K562 (cell line): Measurements from ENCODE around the gene EPHX1. TPM values are rescaled to one million over a fixed set of nuclear protein-coding genes. Genes with fewer than 3 reads are reported as not detected.
A peak's percentile ranks its signal among the peaks of the same experiment; 100 is the strongest.

ENCODE experiments used
- CTCFL ChIP-seq: IDR thresholded peaks from 2 replicates; pipeline ENCODE4 v1.6.1; 2011; ENCODE audit warnings: borderline replicate concordance, low read depth, mild to moderate bottlenecking, moderate library complexity, low read length; ENCODE audit not compliant: insufficient read depth, poor library complexity, severe bottlenecking
- DLX4 ChIP-seq: fragments of 250-450 bp; sonication (Bioruptor Pico); IDR thresholded peaks from 2 replicates; pipeline ENCODE4 v1.6.1; 2021; ENCODE audit warnings: mild to moderate bottlenecking
- ERF ChIP-seq: fragments of 450-650 bp; formaldehyde crosslinking; IDR thresholded peaks from 2 replicates; pipeline ENCODE4 v1.4.0; 2020; ENCODE audit warnings: mild to moderate bottlenecking, mixed read lengths
- EWSR1 ChIP-seq: fragments of 450-650 bp; IDR thresholded peaks from 2 replicates; pipeline ENCODE4 v1.6.1; 2018; ENCODE audit warnings: borderline replicate concordance, mild to moderate bottlenecking, low read depth, moderate library complexity; ENCODE audit not compliant: partially characterized antibody
- FOS ChIP-seq: IDR thresholded peaks from 3 replicates; pipeline ENCODE4 v1.6.1; 2011; ENCODE audit not compliant: insufficient read length; ENCODE audit errors: extremely low read depth
- KDM2B ChIP-seq: fragments of 250-450 bp; sonication (Bioruptor Pico); IDR thresholded peaks from 2 replicates; pipeline ENCODE4 v1.8.0; 2021; ENCODE audit warnings: mild to moderate bottlenecking, moderate library complexity
- MNT ChIP-seq, 2 experiments: fragments of 450-650 bp; conservative IDR thresholded peaks; 2 replicates each; pipeline ENCODE4 v1.6.1; 2017; ENCODE audit warnings: mild to moderate bottlenecking in 2 of 2, moderate library complexity in 2 of 2
- NUFIP1 ChIP-seq: fragments of 450-650 bp; IDR thresholded peaks from 2 replicates; pipeline ENCODE4 v1.6.1; 2018; ENCODE audit not compliant: partially characterized antibody
- PHF8 ChIP-seq: fragments of 200-600 bp; sonication (generic); IDR thresholded peaks from 2 replicates; pipeline ENCODE4 v1.6.1; 2012; ENCODE audit warnings: mixed run types, mild to moderate bottlenecking, inconsistent platforms, low read length, moderate library complexity, borderline replicate concordance
- POLR2AphosphoS5 ChIP-seq: IDR thresholded peaks from 2 replicates; pipeline ENCODE4 v1.6.1; 2011; ENCODE audit warnings: mild to moderate bottlenecking, low read depth, low read length, moderate library complexity; ENCODE audit not compliant: control insufficient read depth, insufficient read depth
- PURB ChIP-seq: sonication (generic); formaldehyde crosslinking; IDR thresholded peaks from 2 replicates; pipeline ENCODE4 v1.9.0; 2021; ENCODE audit warnings: low read depth, mild to moderate bottlenecking, missing genetic modification reagents
- RBM39 ChIP-seq: fragments of 200-400 bp; formaldehyde crosslinking; optimal IDR thresholded peaks from 2 replicates; pipeline ENCODE3; 2018; ENCODE audit warnings: low read depth, low read length
- TCF3 ChIP-seq: sonication (generic); formaldehyde crosslinking; IDR thresholded peaks from 2 replicates; pipeline ENCODE4 v1.4.0; 2020; ENCODE audit warnings: mild to moderate bottlenecking, missing genetic modification reagents
- XRCC4 ChIP-seq: IDR thresholded peaks from one replicate; pipeline ENCODE4 v1.6.1; 2011; ENCODE audit not compliant: insufficient read depth, insufficient read length; ENCODE audit errors: extremely low read depth
- ZBTB7A ChIP-seq: IDR thresholded peaks from 2 replicates; pipeline ENCODE4 v1.6.1; 2011; ENCODE audit warnings: low read depth, mild to moderate bottlenecking, low read length, moderate library complexity, borderline replicate concordance; ENCODE audit not compliant: control insufficient read depth
- ZNF140 ChIP-seq: fragments of 250-450 bp; sonication (Bioruptor Pico); IDR thresholded peaks from 2 replicates; pipeline ENCODE4 v1.8.0; 2021; ENCODE audit warnings: moderate library complexity, mild to moderate bottlenecking, inconsistent platforms
- ZNF436 ChIP-seq: fragments of 250-450, 450-650 bp; sonication (Bioruptor Pico); formaldehyde crosslinking; IDR thresholded peaks from 2 replicates; pipeline ENCODE4 v1.7.0; 2020; ENCODE audit warnings: mild to moderate bottlenecking
- ZNF717 ChIP-seq: fragments of 250-450 bp; sonication (Bioruptor Pico); IDR thresholded peaks from 2 replicates; pipeline ENCODE4 v1.5.0; 2021
- polyA plus RNA-seq, 8 experiments: library from polyadenylated mRNA; depleted of rRNA in 4 of 8; stranded (reverse) in 5 of 8; unstranded in 3 of 8; fragments of >200 nt; fragmentation: Nextera tagmentation in 2 of 8; fragmentation: Illumina TruSeq in 1 of 8; extraction: Ambion mirVana in 2 of 8; extraction: Trizol in 1 of 8; gene quantifications; 2 replicates each; pipeline versions ENCODE4 v1.2.1 to v1.2.3, GENCODE V29; 2011 to 2014; ENCODE audit warnings: inconsistent platforms in 1 of 8, missing spikeins in 1 of 8
- total RNA-seq, 7 experiments: library from RNA; depleted of rRNA in 6 of 7; stranded (reverse); fragments of >200 nt in 6 of 7; fragmentation: Illumina TruSeq in 2 of 7; extraction: Trizol in 2 of 7; gene quantifications; 2 replicates each; pipeline versions ENCODE4 v1.2.1 to v1.2.3, GENCODE V29; 2011 to 2021; ENCODE audit warnings: low replicate concordance in 1 of 7
- TF ChIP-seq, protein P1 (sequence below): sonication (generic); formaldehyde crosslinking; IDR thresholded peaks from 2 replicates; pipeline ENCODE4 v1.8.0; 2023; ENCODE audit warnings: missing genetic modification reagents, mild to moderate bottlenecking, borderline replicate concordance

Gene EPHX1
- total and polyA plus RNA-seq, 9 of the 15 experiments (the other 6 are each of a cell fraction or from before 2014, with no cell fraction given): 0.21 to 27.0 (median 6.7) TPM

- TF ChIP-seq, protein P1, sequence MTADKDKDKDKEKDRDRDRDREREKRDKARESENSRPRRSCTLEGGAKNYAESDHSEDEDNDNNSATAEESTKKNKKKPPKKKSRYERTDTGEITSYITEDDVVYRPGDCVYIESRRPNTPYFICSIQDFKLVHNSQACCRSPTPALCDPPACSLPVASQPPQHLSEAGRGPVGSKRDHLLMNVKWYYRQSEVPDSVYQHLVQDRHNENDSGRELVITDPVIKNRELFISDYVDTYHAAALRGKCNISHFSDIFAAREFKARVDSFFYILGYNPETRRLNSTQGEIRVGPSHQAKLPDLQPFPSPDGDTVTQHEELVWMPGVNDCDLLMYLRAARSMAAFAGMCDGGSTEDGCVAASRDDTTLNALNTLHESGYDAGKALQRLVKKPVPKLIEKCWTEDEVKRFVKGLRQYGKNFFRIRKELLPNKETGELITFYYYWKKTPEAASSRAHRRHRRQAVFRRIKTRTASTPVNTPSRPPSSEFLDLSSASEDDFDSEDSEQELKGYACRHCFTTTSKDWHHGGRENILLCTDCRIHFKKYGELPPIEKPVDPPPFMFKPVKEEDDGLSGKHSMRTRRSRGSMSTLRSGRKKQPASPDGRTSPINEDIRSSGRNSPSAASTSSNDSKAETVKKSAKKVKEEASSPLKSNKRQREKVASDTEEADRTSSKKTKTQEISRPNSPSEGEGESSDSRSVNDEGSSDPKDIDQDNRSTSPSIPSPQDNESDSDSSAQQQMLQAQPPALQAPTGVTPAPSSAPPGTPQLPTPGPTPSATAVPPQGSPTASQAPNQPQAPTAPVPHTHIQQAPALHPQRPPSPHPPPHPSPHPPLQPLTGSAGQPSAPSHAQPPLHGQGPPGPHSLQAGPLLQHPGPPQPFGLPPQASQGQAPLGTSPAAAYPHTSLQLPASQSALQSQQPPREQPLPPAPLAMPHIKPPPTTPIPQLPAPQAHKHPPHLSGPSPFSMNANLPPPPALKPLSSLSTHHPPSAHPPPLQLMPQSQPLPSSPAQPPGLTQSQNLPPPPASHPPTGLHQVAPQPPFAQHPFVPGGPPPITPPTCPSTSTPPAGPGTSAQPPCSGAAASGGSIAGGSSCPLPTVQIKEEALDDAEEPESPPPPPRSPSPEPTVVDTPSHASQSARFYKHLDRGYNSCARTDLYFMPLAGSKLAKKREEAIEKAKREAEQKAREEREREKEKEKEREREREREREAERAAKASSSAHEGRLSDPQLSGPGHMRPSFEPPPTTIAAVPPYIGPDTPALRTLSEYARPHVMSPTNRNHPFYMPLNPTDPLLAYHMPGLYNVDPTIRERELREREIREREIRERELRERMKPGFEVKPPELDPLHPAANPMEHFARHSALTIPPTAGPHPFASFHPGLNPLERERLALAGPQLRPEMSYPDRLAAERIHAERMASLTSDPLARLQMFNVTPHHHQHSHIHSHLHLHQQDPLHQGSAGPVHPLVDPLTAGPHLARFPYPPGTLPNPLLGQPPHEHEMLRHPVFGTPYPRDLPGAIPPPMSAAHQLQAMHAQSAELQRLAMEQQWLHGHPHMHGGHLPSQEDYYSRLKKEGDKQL (CRISPR knock-in tag): no peak
- TF ChIP-seq MNT (conservative IDR thresholded peaks at IDR 0.05): no peak
- TF ChIP-seq RBM39: no peak
- no peak for TF ChIP-seq NUFIP1
- TF ChIP-seq PURB: no peak
- peak; percentile 34; the same call in 1 of the 2 replicates for TF ChIP-seq TCF3 (CRISPR knock-in tag)
- TF ChIP-seq CTCFL: no peak
- TF ChIP-seq KDM2B: no peak
- no peak for TF ChIP-seq XRCC4
- no peak for TF ChIP-seq ZNF436
- TF ChIP-seq ZNF140 (CRISPR knock-in tag): no peak
- no peak for TF ChIP-seq ZNF717
- no peak for TF ChIP-seq POLR2AphosphoS5
- no peak for TF ChIP-seq DLX4
- TF ChIP-seq PHF8: no peak; the same call in 1 of the 2 replicates
- no peak for TF ChIP-seq EWSR1
- TF ChIP-seq ERF (CRISPR knock-in tag): no peak
- TF ChIP-seq ZBTB7A: no peak
- TF ChIP-seq FOS: no peak
Measured at GRCh38 chr1:225825078-225825477, 15.2 kb downstream of the EPHX1 start (continued).
